ENCODE results near the gene GALNT9.

GALNT9 gene

DNA sequence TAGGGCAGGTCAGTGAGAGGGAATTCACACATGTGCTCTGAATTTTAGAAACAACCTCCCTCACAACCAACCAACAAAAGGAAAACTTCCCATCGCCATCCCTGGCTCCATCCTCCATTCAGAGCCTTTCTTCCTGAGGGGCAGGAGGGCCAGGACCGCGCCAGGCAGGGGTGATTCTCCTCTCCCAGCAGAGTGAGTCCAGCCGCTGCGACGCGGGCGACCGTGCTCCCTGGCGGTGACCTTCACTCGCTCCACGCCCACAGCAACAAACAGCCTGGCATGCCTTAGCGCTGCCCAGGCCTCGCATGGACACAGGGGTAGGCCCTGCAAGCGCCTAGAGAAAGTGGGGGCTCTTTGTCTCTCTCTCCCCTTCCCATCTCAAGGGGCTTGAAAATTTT, 3.7 kb downstream of the GALNT9 start:
- no peak for DNase-seq

DNA sequence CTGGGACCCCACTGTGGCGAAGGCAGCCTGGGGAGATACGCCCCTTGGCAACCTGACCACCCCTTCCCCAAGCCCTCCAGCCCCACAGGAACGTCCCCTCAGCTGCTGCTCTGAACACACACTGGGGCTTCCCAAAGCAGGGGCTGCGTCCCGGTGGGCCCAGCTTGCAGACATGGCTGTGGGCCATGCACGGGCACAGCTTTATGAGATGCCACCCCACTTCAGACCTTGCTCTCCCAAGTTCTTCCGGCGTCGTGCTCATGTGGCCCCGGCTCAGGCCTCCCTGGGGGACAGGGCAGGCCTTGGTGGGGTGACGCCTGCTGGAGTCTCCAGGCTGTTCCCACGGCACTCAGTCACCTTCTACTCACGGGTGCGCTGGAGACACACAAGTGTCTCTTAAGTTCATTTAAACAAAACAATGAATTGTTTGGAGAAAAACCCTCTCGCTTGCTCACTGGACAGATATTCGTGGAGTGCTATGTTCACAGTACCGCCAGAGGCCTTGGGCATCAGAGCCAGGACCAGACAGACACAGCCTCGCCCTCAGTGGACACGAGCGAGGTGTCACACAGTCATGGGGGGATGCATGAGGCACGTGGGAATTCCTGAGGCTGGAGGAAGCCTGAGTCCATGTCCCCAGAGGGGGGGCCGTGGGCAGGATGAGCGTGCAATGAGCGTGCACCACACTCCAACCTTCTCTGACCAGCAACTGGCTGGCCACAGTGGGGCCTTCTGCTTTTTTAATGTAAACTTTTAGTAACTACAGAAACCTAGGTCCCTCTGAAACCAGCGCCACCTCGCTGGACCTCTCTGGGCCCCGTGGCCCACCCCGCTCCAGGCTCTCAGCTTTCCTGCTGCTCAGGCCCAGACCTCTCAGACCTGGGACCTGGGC, 4.3 kb downstream of the GALNT9 start:
- no peak for DNase-seq

DNA sequence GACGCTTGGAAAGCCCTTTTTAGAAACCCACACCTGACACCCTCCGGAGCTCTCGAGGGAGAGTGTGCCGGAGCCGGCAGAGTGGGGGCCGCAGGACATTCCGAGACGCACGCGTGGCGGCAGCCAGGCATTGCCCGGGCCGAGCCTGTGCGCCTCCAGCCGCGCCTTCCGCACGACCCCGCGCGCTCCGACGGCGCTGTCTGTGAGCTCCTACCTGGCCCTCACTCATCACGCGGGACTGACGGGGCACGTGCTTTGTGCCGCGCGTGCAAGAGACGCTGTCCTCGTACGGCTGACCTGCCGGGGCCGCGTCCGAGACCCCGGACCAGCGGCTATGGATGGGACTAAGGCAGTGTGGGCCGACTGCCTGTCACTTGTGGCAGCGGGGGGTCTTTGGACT, 5.2 kb downstream of the GALNT9 start:
- no peak for DNase-seq

DNA sequence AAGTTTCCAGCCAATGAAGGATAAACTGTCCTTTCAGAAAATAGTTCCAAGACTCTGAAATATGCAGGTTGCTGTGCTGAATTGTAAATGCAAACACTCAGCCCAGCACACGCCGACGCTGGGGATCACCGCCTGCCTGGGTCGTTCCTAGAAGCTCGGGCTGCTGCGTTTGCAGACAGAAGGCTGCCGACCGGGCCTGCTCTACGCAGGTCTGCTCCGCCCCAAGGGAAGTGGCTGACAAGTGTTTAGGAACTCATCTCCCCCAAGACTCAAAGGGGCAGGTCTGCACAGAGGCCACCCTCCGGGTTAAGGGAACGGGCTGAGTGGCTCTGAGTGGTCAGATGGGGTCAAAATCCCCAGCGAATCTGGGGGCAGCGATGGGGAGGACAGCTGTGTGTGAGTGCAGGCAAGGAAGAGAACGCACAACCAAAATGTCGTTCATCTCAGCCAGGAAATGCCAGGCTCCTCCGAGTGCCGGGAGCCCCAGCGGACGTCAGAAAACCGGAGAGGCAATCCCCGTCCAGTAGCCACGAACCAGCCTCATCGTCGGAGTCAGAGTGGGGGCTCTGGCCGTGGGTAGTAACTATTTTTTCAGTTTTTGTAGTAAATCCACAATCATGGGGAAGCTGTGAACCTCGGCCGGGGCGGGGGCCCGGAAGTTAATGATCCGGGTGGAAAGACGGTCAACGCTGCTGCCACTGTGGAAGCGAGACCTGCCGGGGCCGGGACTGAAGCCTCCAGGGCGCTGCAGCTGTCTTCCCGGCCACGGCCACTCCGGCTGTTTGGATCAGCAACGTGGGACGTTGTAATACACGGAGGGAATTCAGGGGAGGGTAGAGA, 6.0 kb downstream of the GALNT9 start:
- peak in 1 of 5 experiments; percentile 10 for DNase-seq

DNA sequence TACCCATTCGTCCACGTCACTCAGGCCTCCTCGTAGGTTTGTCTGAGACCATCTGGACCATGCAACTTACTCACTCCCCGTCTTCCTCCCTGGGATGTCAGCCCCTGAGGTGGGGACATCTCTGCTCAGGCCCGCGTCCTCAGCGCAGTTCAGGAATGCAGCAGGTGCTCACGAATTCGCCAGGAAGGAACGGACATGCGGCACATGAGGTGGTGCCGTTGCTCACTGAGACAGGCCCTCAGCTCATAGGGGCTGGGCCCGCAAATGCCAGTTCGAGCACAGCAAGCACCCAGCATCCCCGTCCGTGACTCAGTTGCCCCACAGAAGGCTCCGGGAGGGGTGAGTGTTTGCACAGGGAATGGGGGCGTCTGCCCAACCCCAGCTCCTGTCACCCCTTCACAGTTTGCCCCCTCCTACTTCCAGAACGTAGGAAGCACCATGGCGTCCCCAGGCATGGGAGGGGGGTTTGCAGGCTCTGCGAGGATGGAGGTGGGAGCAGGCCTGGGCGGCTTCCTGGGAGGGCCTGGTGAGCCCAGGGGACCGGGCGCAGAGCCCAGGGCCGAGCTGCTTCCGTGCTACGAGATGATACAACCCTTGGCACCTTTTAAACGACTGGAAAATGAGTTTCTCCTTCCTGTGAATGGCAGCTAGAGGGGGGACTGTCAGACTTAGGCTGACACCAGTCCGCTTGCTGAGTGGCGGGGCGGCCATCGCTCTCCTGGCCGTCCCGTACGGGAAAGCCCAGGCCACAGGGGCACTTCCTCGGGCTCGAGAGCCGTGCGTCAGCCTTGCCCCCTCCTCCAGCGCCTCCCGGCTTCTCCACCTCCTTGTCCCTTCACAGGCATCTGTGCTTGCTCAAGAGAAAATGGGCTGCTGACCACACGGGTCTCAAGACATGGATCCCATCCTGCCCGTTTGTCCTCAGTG, 6.9 kb downstream of the GALNT9 start:
- DNase-seq: no peak

DNA sequence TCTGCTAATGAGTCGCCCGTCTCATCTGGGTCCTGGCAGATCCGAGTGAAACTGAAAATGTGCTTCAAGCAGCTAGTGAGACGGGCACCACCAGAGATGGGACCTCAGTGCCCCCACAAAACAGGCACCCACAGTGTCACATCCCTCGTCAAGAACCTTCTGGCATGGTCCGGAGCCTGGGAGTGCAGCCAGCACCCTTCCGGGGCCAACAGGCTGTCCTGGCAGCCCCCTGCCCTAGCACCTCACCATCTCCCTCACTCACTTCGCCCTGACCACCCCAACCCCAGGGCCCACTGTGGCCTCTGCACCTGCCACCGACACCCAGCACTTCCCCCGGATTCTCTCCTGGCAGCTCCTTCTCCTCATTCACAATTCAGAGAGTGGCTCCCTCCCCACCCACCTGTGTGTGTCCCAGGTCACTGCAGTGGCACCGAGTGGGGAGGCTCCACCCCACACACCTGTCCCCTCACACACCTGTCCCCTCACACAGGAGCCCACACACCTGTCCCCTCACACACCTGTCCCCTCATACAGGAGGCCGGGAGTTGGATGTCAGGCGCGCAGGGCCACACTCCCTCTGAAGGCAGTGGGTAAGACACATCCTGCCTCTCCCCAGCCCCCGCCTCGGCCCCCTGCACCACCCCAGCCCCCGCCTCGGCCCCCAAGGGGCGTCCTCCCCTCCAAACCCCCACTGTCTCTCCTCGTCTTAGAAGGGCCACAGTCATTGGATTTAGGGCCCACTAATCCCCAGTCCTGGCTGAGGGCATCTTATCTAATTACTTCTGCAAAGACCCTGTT, 7.9 kb downstream of the GALNT9 start:
- DNase-seq: no peak

DNA sequence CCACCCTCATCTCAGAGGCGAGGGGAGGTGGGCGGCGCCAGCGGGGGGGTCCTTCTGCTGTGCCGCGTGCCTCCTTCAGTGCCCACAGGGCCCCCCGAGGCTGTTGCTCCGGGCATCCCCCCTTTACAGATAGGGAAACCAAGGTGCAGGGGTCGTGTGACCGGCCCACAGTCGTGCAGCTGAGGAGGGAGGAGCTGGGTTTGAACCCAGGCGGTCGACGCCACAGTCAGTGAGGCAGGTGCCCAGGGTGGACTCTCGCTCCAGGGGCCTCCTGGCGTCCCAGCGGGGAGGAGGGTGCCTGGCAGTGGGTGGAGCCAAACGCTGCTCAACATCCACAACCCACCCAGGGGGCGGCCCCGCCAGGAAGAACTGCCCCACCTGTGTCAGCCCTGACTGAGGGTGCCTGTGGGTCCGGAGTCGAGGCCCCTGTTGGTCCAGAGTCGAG, 8.6 kb downstream of the GALNT9 start:
- DNase-seq: no peak

DNA sequence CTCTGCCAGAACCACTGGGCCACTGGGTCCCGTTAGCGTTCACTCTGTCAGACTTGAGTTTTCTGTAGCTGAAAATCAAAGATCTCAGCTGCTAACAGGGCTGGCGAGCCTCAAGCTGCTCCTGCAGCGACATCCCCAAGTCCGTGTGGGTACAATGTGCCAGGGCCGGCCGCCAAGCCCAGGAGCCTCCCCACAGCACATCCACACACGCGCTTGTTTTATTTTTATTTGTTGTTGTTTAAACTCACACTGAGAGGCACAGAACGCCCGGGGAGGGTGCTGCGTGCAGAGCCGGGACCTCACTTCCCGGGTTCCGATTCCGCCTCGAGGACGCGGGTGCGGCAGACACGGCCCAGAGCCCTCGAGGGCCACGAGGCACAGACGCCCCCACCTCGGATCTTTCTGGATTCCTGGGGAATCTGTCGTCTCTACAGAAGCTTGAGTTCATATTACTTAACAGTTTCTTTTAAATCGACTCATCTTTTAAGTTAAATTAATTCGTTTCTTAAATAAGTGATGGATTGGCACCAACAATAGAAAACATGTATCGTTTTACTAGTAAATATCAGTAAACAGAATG, 9.3 kb downstream of the GALNT9 start:
- DNase-seq: no peak

DNA sequence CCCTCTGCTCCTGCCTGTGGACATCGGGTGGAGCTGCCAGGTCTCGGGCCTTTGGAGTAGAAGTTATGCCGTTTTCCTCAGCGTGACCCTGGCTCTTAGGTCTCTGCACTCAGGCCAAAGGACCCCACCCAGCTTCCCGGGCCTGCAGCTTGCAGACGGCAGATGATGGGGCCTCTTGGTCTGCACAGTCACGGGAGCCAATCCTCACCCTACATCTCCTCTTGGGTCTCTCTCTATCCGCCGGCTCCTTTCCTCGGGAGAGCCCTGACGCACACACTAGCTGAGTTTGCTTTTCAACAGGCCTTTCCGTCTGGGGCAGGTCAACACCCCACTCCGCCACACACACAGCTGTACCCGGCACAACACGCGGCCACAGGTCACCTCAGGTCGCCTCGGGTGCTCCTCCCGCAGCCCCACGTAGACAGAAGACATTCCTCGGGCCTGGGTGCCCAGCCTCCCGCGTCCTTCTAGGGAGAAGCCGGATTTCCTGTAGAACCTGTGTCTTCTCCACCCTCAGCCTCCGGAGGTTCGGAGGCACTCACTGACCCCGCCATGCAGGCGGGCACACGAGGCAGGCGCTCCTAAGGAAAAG, 9.9 kb downstream of the GALNT9 start:
- no peak for DNase-seq

DNA sequence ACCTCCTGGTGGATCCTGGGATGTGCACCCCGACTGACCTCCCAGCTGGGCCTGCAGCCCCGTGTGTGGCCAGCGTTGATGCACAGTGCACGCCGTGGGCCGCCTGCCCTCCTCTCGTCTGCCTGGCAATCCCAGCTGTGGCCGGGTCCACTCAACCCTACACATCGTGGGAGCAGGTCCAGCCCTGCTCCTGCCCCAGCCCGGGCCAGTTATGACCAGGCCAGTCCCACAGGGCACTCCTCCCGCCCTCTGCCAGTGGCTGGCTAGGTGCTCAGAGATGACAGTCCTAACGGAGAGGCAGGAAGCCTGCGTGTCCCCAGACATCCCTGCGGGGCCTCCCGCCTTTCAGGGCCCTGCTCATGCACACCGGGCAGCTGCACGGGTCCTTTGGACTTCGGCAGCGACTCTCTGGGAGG, 10.8 kb downstream of the GALNT9 start:
- no peak for DNase-seq

DNA sequence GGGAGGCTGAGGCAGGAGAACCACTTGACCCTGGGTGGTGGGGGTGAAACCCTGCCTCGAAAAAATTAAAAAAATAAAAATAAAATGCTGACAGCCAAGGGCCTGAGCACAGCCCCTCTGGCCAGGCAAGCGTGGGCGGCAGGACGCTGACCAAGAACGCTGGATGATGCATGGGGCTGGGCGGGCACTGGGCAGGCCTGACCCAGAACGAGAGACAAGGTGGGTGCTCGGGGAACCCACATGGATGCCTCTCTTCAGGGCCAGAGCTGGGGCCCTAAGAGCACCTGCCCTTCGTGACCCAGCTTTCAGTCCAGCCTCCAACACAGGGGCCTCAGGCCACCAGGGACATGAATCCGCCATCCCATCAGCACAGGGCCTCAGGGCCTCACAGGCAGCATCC, 11.3 kb downstream of the GALNT9 start:
- DNase-seq: no peak

DNA sequence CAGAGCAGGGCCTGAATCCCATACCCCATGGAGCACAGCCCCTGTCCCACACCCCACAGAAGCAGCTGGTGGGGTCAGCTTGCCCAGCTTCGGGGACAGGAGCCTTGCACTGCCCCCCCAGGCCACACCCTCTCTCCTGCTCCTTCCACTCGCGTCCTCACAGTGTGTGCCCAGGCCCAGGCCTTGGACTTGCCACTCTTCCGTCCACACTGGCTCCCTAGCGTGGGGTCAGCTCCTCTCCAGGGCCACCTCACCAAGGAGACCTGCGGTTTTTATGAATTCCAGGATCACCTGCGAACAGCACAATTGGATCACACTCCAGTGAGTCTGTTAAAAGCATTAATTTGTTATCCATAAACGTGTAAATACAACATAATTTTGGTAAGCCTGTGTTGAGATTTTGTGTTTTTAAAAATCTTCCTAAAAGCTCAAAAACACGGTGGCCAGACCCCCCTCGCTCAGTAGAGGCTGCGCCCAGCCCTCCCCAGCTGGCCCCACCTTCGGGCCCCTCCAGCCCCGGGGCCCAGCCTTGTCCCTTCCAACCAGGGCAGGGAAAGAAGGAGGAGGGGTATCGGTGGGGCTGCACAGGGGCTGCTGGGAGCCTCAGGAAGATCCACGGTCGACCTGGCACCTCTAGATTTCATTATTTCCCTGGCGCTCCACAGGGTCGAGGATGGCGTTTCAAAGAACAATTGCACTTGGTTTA, 12.0 kb downstream of the GALNT9 start:
- no peak for DNase-seq

DNA sequence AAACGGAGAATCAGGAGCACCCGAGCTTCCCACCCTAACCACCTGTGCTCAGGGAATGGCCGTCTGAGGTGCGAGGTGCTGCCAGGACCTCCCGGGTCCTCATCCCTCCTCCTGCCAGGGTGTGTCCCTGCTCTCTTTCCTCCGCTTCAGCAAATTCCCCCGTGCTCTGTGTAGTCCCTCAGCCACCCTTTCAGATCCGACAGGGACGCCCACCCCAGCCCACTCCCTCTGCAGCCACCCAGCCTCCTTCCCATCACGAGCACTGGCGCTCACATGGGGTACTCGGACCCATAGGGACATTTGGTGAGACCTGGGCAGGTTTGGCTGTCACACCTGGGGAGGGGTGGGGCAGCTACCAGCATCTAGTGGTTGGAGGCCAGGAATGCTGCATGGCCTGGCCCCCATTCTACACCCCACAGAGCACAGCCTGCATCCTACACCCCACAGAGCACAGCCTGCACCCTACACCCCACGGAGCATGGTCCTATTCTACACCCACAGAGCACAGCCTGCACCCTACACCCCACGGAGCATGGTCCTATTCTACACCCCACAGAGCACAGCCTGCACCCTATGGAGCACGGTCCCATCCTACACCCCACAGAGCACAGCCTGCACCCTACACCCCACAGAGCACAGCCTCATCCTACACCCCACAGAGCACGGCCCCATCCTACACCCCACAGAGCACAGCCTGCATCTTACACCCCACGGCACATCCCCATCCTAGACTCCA, 12.7 kb downstream of the GALNT9 start:
- DNase-seq: no peak

DNA sequence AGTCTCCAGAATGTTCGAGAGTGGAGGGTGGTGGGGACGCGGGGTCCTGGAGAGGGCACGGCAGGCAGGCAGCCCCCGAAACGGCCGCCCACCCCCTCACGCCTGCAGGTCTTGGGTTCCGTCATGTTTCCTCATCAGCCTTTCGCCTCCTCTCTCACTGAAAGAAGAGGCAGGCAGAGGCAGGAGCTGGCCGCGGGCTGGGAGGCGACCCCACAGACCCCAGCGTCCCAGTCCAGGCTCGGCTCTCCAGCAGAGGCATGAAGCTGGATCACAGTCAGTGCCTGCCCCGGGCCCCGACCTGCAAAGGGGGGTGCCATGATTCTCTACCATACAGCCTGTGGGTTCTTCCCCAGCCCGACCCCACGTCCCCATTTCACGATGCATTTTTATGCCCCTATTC, 13.4 kb downstream of the GALNT9 start:
- DNase-seq: no peak

DNA sequence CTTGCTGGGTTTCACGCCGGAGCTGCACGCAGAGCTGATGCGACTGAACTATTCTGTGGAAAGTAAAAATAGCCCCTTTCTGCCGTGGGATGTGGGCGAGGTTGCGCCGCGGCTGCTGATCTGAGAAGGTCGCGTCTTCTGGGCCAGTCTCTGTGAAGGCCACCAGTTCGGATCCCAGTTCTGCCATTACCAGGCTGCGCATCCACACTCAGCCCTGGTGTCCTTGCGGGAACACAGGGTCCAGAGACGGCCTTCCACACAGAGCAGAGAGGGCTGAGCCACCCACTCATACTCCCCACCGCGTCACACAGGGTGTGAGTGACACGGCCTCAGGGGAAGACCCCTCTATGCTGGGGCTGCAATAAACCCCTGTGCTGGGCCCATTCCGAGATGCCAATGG, 13.9 kb downstream of the GALNT9 start:
- DNase-seq: no peak

DNA sequence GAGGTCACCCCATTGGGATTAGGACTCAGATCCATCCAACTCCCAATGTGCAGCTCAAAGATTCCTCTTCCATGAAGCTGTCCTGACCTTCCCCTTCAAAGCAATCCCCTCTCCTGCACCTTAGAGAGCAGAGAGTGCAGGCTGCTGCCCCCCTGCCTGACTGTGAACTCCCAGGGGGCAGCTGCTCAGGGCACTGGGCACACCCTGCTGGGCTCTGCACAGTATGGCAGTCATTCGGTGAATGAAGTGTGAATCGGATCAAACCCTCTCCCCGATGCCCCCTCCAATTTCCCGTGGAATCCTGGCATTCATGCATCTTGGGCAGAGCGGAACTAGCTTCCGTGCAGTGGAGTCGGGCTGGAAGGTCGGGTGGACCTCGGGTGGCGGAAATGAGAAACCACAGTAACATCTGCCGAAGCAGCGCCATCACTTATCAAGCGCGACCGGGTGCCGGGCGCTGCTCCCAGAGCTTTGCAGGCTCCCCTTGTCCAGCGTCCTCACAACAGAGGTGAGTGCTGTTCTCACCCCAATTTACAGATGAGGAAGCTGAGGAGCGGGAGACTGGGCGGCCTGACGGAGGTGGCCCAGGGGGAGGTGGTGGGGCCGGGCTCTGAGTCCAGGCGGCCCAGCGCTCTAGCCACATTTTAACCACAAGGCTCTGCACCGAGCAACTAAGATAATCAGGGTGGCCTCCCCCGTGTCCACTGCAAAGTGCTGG, 14.7 kb downstream of the GALNT9 start:
- DNase-seq: no peak

DNA sequence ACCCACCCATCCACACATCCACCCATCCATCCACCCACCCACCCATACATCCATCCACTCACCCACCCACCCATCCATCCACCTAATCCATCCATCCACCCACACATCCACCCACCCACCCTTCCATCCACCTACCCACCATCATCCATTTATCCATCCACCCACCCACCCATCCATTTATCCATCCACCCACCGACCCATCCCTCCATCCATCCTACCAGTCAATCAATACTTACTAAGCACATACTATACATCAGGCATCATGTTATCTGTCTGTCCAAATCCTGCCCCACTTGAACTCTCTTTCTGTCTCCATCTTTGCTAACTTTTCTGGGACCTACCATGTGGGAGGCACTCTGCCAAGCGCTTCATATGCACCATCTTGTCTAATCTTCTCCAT, 15.4 kb downstream of the GALNT9 start:
- DNase-seq: no peak

DNA sequence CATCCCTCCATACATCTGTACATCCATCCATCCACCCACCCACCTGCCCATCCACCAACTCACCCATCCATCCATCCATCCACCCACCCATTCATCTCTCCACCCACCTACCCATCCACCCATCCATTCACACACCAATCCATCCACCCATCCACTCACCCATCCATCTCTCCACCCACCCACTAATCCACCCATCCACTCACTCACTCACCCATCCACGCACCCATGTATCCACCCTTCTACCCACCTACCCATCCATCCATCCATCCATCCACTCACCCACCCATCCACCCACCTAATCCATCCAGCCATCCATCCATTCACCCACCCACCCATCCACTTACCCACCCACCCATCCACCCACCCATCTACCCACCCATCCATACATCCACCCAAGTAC, 16.2 kb downstream of the GALNT9 start:
- DNase-seq: no peak

DNA sequence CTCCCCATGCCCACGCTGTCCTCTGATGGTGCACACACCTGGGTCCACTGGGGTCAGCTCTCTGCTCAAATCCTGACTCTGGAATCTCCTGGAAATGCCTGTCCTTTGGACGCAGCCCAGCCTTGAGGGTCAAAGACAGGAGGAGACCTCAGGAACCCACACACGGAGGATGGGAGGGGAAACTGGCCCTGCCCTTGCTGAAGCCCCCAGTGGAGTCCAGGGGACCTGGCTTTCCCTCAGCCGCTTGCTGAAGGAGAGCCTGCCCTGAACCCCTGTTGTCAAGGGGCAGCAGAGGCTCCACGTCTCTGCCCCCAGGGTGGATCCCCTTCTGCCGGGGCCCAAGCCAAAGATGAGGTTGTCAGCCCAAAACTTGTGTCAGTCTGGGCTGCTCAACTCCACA, 16.9 kb downstream of the GALNT9 start:
- DNase-seq: no peak
